Activated CD8-positive, alpha-beta memory T cell treated with anti-CD3 and anti-CD28 coated beads for 48 hours (primary cell): Measurements from ENCODE around the gene PGAM2.

Source experiments
- DNase-seq, 3 experiments: peaks; one replicate each; pipeline ENCODE4 v3.0.0-alpha.2; 2020; ENCODE audit warnings: low read depth in 2 of 3, low spot score in 2 of 3

The PGAM2 gene

DNA sequence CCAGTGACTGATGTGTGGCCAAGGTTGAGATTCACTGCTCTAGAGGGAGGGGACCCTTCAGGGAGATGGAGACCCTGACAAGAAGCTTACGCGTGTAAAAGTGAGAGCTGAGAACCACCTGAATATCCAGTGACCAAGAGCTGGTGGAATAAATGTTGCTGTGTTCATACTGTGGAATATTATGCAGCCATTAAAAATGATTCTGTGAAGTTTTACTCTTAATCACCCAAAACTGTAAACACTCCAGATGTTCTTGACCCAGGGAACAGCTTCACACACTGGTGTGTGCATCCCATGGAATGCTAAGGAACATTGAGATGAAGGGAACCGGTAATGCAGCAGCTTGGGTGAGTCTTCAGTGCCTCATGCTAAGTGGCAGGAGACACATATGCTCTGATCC is 21.3 kb upstream of the PGAM2 start:
- DNase-seq, result no peak

DNA sequence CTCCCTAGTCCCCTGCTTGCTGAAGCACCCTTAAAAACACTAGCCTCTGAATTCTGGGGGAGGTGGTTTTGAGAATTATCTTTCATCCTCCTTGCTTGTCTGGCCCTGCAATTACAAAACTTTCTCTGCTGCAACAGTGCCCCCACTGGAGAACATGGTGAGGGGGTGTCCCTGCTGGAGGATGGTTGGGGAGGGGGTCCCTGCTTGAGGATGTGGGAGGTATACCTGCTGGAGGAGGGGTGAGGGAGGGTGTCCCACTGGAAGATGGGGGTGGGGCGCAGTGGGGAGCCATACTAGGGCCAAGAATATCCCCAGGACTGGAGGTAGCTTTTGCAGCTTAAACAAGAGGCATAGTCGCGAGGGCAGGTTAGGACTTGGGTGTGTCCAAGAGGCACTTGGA is 20.2 kb upstream of the PGAM2 start:
- DNase-seq, result no peak

DNA sequence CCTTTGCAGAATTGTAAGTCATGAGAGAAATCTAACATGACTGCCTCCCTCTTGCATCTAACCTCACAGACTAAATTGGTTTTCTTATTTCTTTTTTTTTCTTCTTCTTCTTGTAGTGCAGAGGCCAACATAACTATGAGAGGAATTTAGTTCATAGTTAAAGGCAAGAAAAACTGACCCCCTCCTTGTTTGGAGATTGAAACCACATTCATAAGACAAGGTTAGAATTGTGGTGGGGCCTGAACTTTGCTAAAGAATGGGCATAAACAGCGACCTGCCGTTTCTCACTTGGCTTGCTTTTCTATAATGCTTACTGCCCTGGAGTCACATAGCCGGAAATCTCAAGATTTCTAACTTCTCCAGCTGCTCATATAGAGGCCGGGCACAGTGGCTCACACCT is 19.3 kb upstream of the PGAM2 start:
- DNase-seq, result no peak

DNA sequence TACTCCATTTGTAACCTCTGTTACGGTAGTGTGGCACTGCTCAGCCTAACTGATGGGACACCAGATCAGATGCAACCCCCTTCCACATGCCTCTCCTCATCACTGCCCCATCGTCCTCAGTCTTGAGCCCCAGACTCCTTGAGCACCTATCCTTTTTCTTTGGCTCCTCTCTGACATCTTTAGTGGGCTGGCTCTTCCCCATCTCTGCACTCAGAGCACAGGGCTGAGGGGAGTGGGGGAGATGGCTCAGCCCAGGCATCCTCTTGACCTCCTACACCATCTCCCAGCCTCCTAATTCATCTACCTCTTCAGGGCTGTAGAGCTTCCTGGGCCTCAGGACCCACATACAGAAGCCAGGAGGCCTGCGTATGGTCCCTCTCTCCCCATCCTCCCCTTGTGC is 18.4 kb upstream of the PGAM2 start:
- no peak for DNase-seq

DNA sequence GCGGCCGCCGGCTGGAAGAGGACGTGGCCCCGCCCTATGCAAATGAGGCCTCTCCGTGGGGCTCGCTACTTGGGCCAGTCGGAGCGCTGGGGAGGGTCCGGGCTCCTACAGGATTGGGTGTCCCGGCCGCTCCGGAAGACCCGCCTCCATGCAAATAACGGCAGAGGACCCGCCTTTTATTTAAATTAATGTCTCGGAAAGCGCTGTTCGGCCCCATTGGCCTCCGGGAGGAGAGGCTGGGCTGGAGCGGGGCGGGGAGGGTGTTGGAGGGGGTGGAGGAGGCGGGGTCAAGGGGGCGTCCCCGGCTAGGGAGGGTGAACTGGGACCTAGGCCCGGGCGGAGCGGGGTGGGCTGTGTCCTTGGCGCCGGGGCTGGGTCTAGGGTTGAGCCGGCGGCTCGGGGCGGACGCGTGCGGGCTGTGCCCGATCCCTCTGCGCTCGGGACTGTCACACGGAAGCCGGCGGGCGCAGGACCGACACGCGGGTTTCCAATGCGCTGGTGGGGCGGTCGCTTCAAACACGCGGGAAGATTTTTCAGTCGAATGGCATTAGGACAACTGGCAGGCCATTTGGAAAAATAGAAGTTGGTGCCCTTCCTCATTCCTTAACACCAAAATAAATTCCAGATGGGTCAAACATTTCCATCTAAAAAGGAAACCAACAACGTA is 17.3 kb upstream of the PGAM2 start:
- peak; percentile 80 to 97 (median 87) for DNase-seq

DNA sequence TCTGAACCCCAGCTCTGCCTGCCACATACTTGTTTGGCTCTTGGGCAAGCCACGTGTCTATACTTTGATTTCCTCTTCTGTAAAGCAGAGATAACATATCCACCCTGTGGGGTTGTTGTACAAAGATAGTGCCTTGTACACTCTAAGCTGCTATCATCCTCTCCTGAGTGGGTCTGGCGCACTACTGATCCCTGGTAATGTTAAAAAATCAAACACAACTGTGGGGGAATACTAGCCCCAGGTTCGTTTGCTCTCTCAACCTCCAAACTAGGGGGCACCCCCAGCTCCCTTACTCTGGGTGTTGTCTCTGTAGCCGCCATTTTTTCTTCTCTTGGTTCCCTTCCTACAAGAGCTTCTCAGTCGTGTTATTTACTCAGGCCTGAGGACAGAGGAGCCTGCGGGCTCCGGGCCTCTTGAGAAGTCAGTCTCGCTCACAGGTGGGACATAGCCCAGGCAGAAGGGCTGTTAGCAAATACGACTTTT is 15.9 kb upstream of the PGAM2 start:
- DNase-seq, result no peak

DNA sequence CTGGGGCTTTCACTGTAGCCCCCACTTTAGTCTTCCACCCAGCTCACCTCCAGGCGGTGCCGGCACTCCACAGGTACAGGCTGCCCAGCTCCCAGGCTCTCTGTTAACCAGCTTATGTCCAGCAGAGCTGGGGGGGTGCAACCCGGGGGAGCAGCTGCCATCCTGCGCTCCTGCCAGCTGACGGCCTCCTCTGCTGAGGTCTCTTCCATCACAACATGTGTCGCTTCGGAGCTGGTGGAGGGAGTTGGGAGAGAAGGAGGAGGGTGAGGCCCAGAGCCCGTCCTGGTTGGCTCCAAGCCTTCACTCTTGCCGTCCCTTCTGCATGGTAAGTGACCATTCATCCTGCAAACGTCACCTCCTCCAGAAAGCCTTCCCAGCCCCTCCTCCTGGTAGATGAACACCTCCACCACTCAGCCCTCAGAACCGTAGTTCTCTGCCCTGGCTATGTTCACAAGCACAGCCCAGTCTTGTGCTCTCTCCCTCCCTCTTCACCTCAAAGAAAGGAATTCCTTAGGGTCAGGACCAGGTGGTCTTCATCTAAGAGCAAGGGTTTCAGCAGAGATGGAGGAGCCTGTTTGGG is 15.4 kb upstream of the PGAM2 start:
- DNase-seq, result no peak

DNA sequence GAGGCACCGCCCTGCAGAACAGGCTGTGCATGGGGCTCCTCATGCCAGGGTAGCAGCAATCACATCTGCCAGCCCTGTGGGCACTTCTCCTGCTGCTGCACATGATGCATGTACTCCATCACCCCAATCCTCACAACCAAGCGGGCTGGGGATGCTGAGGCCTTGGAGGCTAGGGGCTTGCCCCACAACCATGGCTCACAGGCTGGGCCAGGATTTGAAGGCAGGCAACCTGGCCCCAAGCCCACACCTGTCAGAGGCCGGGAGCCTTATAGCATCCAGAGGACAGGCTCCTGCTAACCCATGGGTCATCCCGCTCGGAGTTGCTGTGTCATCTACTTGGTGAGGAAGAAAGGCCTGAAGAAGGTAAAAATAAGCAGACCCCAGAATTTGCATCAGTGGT is 14.8 kb upstream of the PGAM2 start:
- no peak for DNase-seq

DNA sequence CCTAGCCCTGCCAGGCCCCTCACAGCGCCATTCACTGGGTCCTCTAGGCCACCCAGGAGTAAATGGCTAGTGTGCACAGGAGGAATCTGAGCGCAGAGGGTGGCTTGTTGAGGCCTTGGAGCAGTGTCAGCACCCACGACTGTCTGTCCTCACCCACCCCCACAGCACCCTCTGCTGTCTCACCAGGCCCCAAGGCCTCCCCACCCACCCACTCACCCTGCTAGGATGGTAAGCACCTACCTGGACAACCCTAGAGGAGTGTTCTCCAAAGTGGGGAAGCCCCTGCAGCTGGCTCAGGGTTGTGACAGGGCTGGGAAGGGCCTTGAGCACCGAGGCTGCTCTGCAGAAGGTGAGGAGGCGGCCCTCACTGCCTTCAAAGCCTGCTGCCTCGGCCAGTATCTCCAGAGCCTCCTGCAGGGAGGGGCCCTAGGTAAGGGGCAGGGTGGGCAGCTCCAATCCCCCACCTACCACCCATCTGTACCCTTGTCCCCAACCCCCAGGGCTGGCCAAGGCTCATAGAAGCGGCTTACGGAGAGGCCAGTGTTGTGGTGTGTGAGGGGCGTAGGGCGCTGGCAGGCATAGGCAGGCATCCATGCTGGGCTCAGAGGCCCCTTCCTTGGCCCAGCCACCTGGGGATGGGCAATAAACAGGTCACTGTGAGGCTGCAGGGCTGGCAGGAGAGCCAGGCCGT is 14.1 kb upstream of the PGAM2 start:
- no peak for DNase-seq

DNA sequence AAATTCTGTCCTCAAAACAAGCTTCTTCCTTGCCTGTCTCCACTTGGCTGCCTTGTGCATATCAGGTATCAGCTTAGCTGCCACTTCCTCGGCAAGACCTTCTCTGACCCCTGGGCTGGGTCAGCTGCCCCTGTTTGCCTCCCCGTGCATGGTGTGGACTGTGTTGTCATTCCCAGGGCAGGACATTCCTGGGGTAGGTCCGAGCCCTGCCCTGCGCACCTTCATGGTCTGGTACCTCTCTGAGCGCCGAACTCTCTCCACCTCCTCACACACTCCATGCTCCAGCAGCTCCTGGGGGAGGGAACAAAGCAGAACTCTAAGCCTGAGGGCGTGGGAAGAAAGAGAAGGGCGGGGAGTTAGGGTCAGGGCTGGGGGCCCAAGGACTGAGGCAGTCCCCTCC is 13.2 kb upstream of the PGAM2 start:
- no peak for DNase-seq

DNA sequence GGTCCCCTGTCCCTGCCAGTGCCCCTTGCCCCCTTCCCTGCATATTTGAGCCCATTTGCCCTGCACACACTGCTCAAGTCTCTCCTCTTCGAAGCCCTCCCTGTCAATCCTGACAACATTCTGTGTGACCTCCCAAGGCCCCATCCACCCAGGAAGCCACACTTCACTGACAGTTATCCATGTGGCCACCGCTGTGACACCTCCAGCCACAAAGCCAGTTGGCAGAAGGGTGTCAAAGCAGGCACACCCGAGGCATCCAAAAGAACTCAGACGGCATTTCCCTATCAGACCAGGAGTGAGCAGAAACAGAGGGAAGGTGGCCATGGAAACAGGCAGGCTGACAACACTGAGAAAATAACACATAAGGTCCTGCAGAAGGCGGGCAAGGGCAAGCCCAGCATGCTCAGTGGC is 12.3 kb upstream of the PGAM2 start:
- no peak for DNase-seq

DNA sequence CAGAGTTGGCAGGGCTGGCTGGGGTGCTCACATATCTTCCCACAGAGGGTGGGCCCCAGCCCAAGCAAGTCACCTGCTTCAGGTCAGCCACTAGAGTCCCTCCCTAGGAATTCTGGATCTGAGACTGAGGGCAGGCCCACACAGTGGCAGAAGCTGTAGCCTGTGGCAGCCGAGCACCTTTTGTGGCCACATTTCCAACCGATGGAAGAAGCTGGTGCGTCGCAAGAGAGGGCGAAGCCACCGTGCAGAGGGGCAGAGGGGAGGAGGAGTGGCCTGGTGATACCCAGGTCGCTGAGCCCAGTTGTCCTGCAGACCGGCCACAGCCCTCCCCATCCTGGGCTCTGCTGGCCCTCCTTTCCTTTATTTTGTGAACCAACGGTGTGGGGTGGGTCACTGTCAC is 11.7 kb upstream of the PGAM2 start:
- no peak for DNase-seq

DNA sequence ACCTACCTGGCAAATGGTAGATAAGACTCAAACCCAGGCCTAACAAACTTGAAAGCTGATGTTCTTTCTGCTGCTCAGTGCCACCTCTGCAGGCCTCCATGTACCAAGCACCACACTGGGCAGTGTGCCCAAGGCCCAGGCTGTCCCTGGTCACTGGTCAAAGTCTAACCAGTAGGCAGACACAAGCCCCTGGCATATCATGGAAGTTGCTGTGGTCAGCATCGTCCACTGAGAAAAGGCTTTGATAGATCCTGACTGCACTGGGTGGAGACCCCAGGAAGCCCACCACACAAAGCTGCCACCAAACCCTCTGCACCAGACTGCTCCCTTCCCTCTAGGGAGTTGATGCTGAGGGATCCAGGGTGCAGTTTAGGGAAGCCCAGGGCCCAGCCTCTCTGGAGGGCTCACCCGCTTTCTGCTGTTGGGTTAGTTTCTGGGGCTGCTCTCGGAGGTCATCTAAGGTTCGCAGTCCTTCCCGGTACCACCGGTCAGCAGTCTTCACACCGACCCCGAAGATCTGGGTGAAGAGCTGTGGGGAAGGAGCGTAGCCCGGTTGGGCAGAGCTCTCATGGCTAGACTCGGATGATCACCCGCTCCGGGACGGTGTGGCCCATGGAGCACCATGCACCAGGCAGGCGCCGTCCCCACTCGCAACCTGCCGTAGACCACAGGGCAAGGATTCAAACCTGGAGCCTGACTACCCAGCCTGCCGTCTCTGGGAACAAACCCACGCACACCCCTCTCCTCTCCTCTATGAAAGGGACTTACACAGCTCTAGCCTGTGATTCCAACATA is 10.9 kb upstream of the PGAM2 start:
- no peak for DNase-seq

DNA sequence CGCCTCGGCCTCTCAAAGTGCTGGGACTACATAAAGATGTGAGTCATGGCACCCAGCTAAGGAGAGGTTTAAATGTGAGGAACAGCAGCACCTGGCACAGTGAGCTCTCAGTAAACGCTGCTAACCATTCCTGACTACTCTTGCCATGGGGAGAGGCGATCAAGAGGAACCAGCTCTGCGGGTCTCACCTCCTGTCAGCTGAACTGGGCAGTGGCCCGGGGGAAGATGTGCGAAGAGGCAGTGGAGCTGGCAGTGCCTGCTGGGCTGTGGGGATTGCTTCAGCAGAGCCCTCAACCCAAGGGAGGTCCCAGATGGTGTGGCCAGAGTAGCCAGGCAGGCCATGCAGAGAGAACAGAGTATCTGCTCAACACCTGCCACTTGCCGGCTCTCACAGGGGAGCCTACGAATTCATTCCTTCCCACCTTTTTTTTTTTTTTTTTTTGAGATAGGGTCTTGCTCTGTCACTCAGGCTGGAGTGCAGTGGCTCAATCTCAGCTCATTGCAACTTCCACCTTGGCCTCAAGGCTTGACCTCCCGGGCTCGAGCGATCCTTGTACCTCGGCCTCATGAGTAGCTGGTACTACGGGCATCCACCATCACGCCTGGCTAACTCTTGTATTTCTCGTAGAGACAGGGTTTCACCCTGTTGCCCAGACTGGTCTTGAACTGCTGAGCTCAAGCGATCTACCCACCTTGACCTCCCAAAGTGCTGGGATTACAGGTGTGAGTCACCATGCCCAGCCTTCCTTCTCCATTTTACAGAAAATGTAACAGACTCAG is 10.1 kb upstream of the PGAM2 start:
- no peak for DNase-seq

DNA sequence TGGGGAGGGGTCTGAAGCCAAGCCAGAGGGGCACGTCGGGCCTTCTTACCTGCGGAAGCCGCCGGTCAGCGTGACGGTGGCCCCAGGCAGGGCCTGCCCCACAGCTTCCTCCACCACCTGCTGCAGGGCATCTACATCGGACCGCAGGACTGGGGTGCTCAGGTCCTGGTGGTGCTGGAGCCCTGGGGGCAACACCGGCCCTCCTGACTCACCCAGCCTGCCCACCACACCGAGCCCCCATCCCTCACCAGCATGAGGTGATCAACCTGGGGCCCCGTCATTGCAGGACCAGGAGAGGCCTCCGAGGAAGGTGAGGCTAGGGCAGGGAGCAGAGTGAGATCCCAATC is 9.0 kb upstream of the PGAM2 start:
- DNase-seq, result no peak

DNA sequence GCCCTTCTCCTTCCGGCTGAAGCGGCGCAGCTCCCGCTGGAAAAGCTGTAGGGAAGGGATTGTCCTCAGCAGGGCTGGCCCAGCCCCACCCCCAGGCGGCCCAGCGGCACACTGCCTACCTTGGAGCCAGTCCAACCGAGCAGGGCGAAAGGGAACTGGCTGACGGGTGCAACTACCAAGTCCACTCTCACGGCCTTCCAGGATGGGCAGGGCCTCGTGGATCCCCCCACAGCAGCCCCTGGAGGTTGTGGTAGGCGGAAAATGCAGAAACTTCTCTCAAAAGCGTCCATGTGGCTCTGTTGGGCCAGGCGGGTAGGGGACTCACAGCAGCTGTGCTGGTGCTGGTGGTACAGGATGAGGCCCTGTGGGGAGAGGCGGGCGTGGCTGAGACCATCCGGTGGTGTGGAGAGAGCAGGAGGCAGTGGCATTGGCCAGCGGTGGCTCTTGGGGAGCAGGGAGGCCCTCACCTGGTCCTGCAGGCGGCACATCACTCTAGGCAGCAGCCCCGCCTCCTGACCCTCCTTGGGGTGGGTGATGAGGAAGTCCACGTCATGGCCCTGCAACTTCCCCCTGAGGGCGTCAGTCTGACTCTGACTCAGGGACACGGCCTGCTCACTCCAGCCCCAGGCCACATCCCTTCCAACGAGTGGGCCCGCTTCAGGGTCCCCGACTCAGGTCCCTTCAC is 8.4 kb upstream of the PGAM2 start:
- peak in 1 of 3 experiments; percentile 43 for DNase-seq

DNA sequence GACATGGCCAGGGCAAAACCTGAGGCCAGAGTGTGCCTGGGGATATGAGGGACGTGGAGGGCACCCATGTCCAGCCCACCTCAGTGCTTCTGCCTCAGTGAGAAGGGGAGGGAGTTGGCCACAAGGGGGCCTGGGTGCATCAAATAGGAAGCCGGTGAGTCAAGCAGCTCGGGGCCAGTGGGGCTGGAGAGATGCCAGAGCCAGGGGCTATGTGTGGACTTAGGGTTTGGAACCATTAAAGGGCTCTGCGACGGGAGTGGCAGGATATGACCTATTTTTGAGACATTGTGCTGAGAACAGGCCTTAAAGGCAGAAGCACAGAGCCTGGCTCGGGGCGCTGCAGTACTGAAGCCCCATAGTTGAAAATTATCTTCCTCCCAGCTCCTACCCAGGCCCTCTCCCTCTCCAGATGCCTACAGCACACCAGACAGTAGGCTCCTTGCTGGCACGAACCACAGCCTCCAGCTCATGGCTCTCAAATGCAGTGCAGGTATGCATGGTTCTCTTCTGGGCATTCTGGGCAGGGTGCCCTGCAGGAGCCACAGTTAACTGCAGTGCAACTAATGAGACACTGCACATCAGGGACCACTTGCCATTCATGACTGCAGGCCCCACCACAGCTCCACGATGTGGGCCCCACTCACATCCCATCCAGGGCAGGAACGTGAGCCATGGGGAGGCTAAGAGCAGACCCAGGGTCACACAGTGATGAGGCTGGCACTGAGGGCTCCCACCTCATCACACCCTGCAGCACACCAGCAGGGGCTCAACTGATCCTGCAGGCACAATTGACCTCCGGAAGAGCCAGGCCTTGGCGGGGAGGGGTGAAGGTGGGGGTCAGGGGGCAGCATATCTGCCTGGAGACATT is 7.2 kb upstream of the PGAM2 start:
- no peak for DNase-seq

DNA sequence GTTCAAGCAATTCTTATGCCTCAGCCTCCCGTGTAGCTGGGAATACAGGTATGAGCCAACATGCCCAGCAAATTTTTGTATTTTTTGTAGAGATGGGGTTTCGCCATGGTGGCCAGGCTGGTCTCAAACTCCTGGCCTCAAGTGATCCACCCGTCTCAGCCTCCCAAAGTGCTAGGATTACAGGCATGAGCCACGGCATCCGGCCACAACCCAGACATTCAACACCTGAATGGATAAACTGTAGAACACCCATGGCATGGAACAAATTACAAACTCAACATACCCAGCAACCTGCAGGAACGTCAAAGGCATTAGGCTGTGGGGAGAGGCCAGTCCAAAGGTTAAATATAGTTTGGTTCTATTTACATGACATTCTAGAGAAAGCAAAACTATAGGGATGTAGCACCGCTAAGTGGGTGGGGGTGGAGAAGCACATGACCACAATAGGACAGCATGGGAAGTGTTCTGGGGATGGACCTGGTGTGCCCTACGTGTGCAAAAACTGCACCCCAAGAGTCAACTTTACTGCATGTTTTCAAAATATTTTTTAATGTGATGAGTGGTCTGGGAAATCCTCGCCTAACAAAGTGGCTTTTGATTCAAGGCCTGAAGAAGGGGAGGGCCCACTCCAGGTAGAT is 6.5 kb upstream of the PGAM2 start:
- DNase-seq, result no peak

DNA sequence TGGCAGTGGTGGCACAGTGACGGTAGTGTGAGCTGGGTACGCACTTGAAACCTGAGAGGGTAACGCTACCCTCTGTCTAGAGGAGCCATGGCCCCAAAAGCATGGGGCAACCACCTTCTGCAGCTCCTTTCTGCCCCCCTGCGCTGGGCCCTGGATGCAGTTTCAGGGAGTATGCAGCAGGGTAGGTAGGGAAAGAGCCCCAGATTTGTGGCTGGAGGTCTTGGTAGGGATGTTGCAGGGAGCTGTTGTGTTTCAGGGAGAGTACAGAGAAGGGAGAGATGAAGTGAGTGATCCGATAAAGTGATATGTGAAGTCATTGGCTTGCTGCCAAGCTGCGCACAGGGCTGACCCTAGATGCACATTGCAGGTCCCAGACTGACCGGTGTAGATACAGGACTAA is 2.7 kb upstream of the PGAM2 start:
- DNase-seq, result no peak
